ENCODE results near the gene MAP4K5. TPM values are rescaled to one million over a fixed set of nuclear protein-coding genes. Genes with fewer than 3 reads are reported as not detected.

Gene MAP4K5
- total RNA-seq, 1 donor from 2014 or later = 93.1 TPM

GRCh38 chr14:50402965-50403364, 129.4 kb downstream of the MAP4K5 start:
- DNase-seq (ENCODE audit: low read depth) (no peak), FAIRE-seq (no peak)
- H3K4me2 ChIP-seq (ENCODE audit: low read length) = no peak overlapping the region
- no peak overlapping the region for H3K4me3 ChIP-seq (ENCODE audit: insufficient read depth, low read depth, low read length)
- Mint-ChIP-seq H3K27ac (ENCODE audit: unreplicated experiment) (no peak overlapping the region), H3K4me1 (ENCODE audit: low read depth, unreplicated experiment) (peaks cover 2% of the 10 kb centered on the region), H3K9me3 (ENCODE audit: unreplicated experiment) (peaks cover 2% of the 10 kb centered on the region), H3K36me3 (ENCODE audit: low read depth, unreplicated experiment) (peaks cover 6% of the 10 kb centered on the region), H3K4me3 (ENCODE audit: unreplicated experiment) (no peak overlapping the region), H3K27me3 (ENCODE audit: low read depth, unreplicated experiment) (no peaks in the 10 kb centered on the region)
- H3K36me3 ChIP-seq (ENCODE audit: insufficient read depth, low read length) = no peaks in the 10 kb centered on the region
- no peak overlapping the region for H3K9ac ChIP-seq (ENCODE audit: low read length)
- no peaks in the 10 kb centered on the region for H3K79me2 ChIP-seq (ENCODE audit: insufficient read depth, low read length)
- H3K9me3 ChIP-seq (ENCODE audit: insufficient read depth, low read depth, low read length) = no peaks in the 10 kb centered on the region
- no peaks in the 10 kb centered on the region for H4K20me1 ChIP-seq (ENCODE audit: insufficient read depth, low read length)
- no peak for TF ChIP-seq EZH2 (IDR thresholded peaks at IDR 0.05; ENCODE audit: insufficient read depth, low read length)
- no peak for TF ChIP-seq CTCF (IDR thresholded peaks at IDR 0.05; ENCODE audit: insufficient read depth, low read depth, low read length)
- H3K27me3 ChIP-seq (ENCODE audit: insufficient read depth, low read length) = no peaks in the 10 kb centered on the region
- no peak overlapping the region for H3K27ac ChIP-seq (ENCODE audit: low read depth, low read length)
- no peak overlapping the region for H2AFZ ChIP-seq (ENCODE audit: low read depth, low read length)
- H3K4me1 ChIP-seq (ENCODE audit: insufficient read depth, low read length) = no peaks in the 10 kb centered on the region

- H3K36me3 Mint-ChIP-seq (ENCODE audit: low read depth, unreplicated experiment) = peaks cover 2% of the 10 kb centered on the region
- H3K9ac ChIP-seq (ENCODE audit: low read length) = no peak overlapping the region
- FAIRE-seq = no peak
- H3K4me3 Mint-ChIP-seq (ENCODE audit: unreplicated experiment) = no peak overlapping the region
- H2AFZ ChIP-seq (ENCODE audit: low read depth, low read length) = no peak overlapping the region
- no peak overlapping the region for H3K27ac Mint-ChIP-seq (ENCODE audit: unreplicated experiment)
- H3K4me2 ChIP-seq (ENCODE audit: low read length) = no peak overlapping the region
- peaks cover 4% of the 10 kb centered on the region for H3K4me1 ChIP-seq (ENCODE audit: insufficient read depth, low read length)
- H3K79me2 ChIP-seq (ENCODE audit: insufficient read depth, low read length) = no peaks in the 10 kb centered on the region
- H3K4me1 Mint-ChIP-seq (ENCODE audit: low read depth, unreplicated experiment) = peaks cover 8% of the 10 kb centered on the region
- no peaks in the 10 kb centered on the region for H3K9me3 ChIP-seq (ENCODE audit: insufficient read depth, low read depth, low read length)
- DNase-seq (ENCODE audit: low read depth) = no peak
- H3K27me3 Mint-ChIP-seq (ENCODE audit: low read depth, unreplicated experiment) = no peaks in the 10 kb centered on the region
- no peak overlapping the region for H3K4me3 ChIP-seq (ENCODE audit: insufficient read depth, low read depth, low read length)
- no peak overlapping the region for H3K27ac ChIP-seq (ENCODE audit: low read depth, low read length)
- TF ChIP-seq CTCF (IDR thresholded peaks at IDR 0.05; ENCODE audit: insufficient read depth, low read depth, low read length) (no peak), EZH2 (IDR thresholded peaks at IDR 0.05; ENCODE audit: insufficient read depth, low read length) (no peak)
- no peaks in the 10 kb centered on the region for H3K27me3 ChIP-seq (ENCODE audit: insufficient read depth, low read length)
- no peaks in the 10 kb centered on the region for H4K20me1 ChIP-seq (ENCODE audit: insufficient read depth, low read length)
- no peaks in the 10 kb centered on the region for H3K9me3 Mint-ChIP-seq (ENCODE audit: unreplicated experiment)
- H3K36me3 ChIP-seq (ENCODE audit: insufficient read depth, low read length) = no peaks in the 10 kb centered on the region
These were observed 131.9 kb downstream of the MAP4K5 start for GRCh38 chr14:50400461-50400860.

- Histone ChIP-seq H3K27ac (ENCODE audit: low read depth, low read length) (no peak overlapping the region), H4K20me1 (ENCODE audit: insufficient read depth, low read length) (no peaks in the 10 kb centered on the region), H3K27me3 (ENCODE audit: insufficient read depth, low read length) (no peaks in the 10 kb centered on the region), H3K4me2 (ENCODE audit: low read length) (no peak overlapping the region), H2AFZ (ENCODE audit: low read depth, low read length) (no peak overlapping the region), H3K9ac (ENCODE audit: low read length) (no peak overlapping the region), H3K4me1 (ENCODE audit: insufficient read depth, low read length) (peaks cover 4% of the 10 kb centered on the region), H3K79me2 (ENCODE audit: insufficient read depth, low read length) (no peaks in the 10 kb centered on the region), H3K9me3 (ENCODE audit: insufficient read depth, low read depth, low read length) (no peaks in the 10 kb centered on the region), H3K4me3 (ENCODE audit: insufficient read depth, low read depth, low read length) (no peak overlapping the region), H3K36me3 (ENCODE audit: insufficient read depth, low read length) (no peaks in the 10 kb centered on the region)
- TF ChIP-seq CTCF (IDR thresholded peaks at IDR 0.05; ENCODE audit: insufficient read depth, low read depth, low read length) = no peak
- TF ChIP-seq EZH2 (IDR thresholded peaks at IDR 0.05; ENCODE audit: insufficient read depth, low read length) = no peak
- Mint-ChIP-seq H3K36me3 (ENCODE audit: low read depth, unreplicated experiment) (peaks cover 2% of the 10 kb centered on the region), H3K27me3 (ENCODE audit: low read depth, unreplicated experiment) (no peaks in the 10 kb centered on the region), H3K4me3 (ENCODE audit: unreplicated experiment) (no peak overlapping the region), H3K4me1 (ENCODE audit: low read depth, unreplicated experiment) (peaks cover 8% of the 10 kb centered on the region), H3K27ac (ENCODE audit: unreplicated experiment) (no peak overlapping the region), H3K9me3 (ENCODE audit: unreplicated experiment) (no peaks in the 10 kb centered on the region)
- FAIRE-seq (no peak), DNase-seq (ENCODE audit: low read depth) (peak; percentile 11)
These were observed 132.9 kb downstream of the MAP4K5 start for GRCh38 chr14:50399251-50400032.

Measured in astrocyte (in vitro differentiated cells and primary cell).